ENCODE results near the gene DDX21. TPM values are rescaled to one million over a fixed set of nuclear protein-coding genes. Genes with fewer than 3 reads are reported as not detected.
"Not testable (repeated sequence)": the region's sequence is repeated elsewhere in the genome, so short reads cannot be mapped to it uniquely, and the experiment has no call there.

Gene DDX21
- 10 to 100 TPM; 28.7 to 44.6 TPM for total RNA-seq
- long read RNA-seq, full-length matches to known transcripts = 13 of 28 reads
- long read RNA-seq, partial matches to known transcripts = 13 of 28 reads
- long read RNA-seq, other reads (novel, unspliced or antisense) = 2 of 28 reads

- intact Hi-C loops (cut with DNase I, micrococcal nuclease) = no loop called here
- ATAC-seq = peak; percentile 94
- peak; percentile 90 to 94 for DNase-seq
These were observed at the start of gene DDX21 for GRCh38 chr10:68955832-68956532. Gene DDX21 (plus strand): TSS chr10:68956170. CDS start chr10:68956226, 56 bp downstream.

GRCh38 chr10:68924593-68924992 lies 31.4 kb upstream of the DDX21 start:
- ATAC-seq (no peak), DNase-seq (no peak)
- intact Hi-C loops (cut with DNase I, micrococcal nuclease) = no loop called here

GRCh38 chr10:68925489-68925888 lies 30.5 kb upstream of the DDX21 start:
- intact Hi-C loops (cut with DNase I, micrococcal nuclease) = no loop called here
- DNase-seq (no peak), ATAC-seq (no peak)

- intact Hi-C loops (cut with DNase I, micrococcal nuclease); ATAC-seq; DNase-seq: not testable (repeated sequence)
These were observed 26.8 kb upstream of the DDX21 start for GRCh38 chr10:68929157-68929556.

GRCh38 chr10:68929888-68930287 lies 26.1 kb upstream of the DDX21 start:
- intact Hi-C loops (cut with DNase I, micrococcal nuclease); DNase-seq; ATAC-seq: not testable (repeated sequence)

GRCh38 chr10:68932860-68933259 lies 23.1 kb upstream of the DDX21 start:
- DNase-seq; intact Hi-C loops (cut with DNase I, micrococcal nuclease); ATAC-seq: not testable (repeated sequence)

GRCh38 chr10:68934994-68935393 lies 21.0 kb upstream of the DDX21 start:
- DNase-seq = no peak
- intact Hi-C loops (cut with DNase I, micrococcal nuclease) = no loop called here
- ATAC-seq = no peak

GRCh38 chr10:68938117-68938516 lies 17.9 kb upstream of the DDX21 start:
- ATAC-seq (no peak), DNase-seq (no peak)
- intact Hi-C loops (cut with DNase I, micrococcal nuclease) = no loop called here

GRCh38 chr10:68938884-68939283 lies 17.1 kb upstream of the DDX21 start:
- intact Hi-C loops (cut with DNase I, micrococcal nuclease) = no loop called here
- no peak for DNase-seq
- ATAC-seq = no peak

- intact Hi-C loops (cut with DNase I, micrococcal nuclease) = not testable (repeated sequence)
These were observed 15.1 kb upstream of the DDX21 start for GRCh38 chr10:68940917-68941316.

GRCh38 chr10:68950598-68950997 lies 5.4 kb upstream of the DDX21 start:
- intact Hi-C loops (cut with DNase I, micrococcal nuclease) = no loop called here
- ATAC-seq (no peak), DNase-seq (no peak)

More at GRCh38 chr10:68940917-68941316, 15.1 kb upstream of the DDX21 start:
- ATAC-seq, DNase-seq: not testable (repeated sequence)

- DNase-seq (no peak), ATAC-seq (no peak)
- intact Hi-C loops (cut with DNase I, micrococcal nuclease) = no loop called here
These were observed 1.1 kb upstream of the DDX21 start for GRCh38 chr10:68954904-68955303.

GRCh38 chr10:68955355-68955831 lies 577 bp upstream of the DDX21 start:
- intact Hi-C loops (cut with DNase I, micrococcal nuclease) = no loop called here
- ATAC-seq = peak; percentile 7
- peak in 1 of 2 donors; percentile 22 for DNase-seq

- ATAC-seq (no peak), DNase-seq (no peak)
- intact Hi-C loops (cut with DNase I, micrococcal nuclease) = no loop called here
These were observed 1.3 kb downstream of the DDX21 start for GRCh38 chr10:68957284-68957615.

- no peak for ATAC-seq
- intact Hi-C loops (cut with DNase I, micrococcal nuclease) = no loop called here
These were observed 1.7 kb downstream of the DDX21 start for GRCh38 chr10:68957654-68958053.

GRCh38 chr10:68959695-68960527 lies 3.9 kb downstream of the DDX21 start:
- intact Hi-C loops (cut with DNase I, micrococcal nuclease) = no loop called here
- no peak for ATAC-seq
- no peak for DNase-seq

More at GRCh38 chr10:68957654-68958053, 1.7 kb downstream of the DDX21 start:
- DNase-seq = no peak

- no peak for DNase-seq
- intact Hi-C loops (cut with DNase I, micrococcal nuclease) = no loop called here
- ATAC-seq = no peak
These were observed 7.2 kb downstream of the DDX21 start for GRCh38 chr10:68963151-68963550.

GRCh38 chr10:68973975-68974374 lies 18.0 kb downstream of the DDX21 start:
- DNase-seq = no peak
- no peak for ATAC-seq
- intact Hi-C loops (cut with DNase I, micrococcal nuclease) = no loop called here

GRCh38 chr10:68975936-68976473 lies 20.0 kb downstream of the DDX21 start:
- DNase-seq; ATAC-seq; intact Hi-C loops (cut with DNase I, micrococcal nuclease): not testable (repeated sequence)
